Lung (tissue), 12 donors: ENCODE data around the gene NFYC. TPM values are rescaled to one million over a fixed set of nuclear protein-coding genes. Genes with fewer than 3 reads are reported as not detected.

Source experiments
- ATAC-seq: fragments of 200-7000 bp; cut with Tn5 transposase; one replicate; pipeline ENCODE4 v1.9.1; 2020; ENCODE audit warnings: moderate number of reproducible peaks; ENCODE audit not compliant: insufficient read depth, low FRiP score
- DNase-seq, 3 donors: peaks; one replicate each; pipeline ENCODE4 v3.0.0-alpha.2; 2013 to 2017
- H3K27ac ChIP-seq, 2 donors: one replicate each; pipeline ENCODE4 v1.5.1; 2013; ENCODE audit warnings: mild to moderate bottlenecking in 2 of 2, moderate library complexity in 2 of 2, control low read depth in 1 of 2, inconsistent platforms in 1 of 2, low read depth in 1 of 2, low read length in 1 of 2
- H3K27me3 ChIP-seq, 3 donors: one replicate each; pipeline ENCODE4 v1.5.1; 2013; ENCODE audit warnings: low read length in 2 of 3; ENCODE audit not compliant: control insufficient read depth in 3 of 3, insufficient read depth in 3 of 3
- H3K36me3 ChIP-seq, 4 donors: one replicate each; pipeline ENCODE4 v1.5.1; 2013; ENCODE audit warnings: low read length in 4 of 4, mild to moderate bottlenecking in 1 of 4, moderate library complexity in 1 of 4; ENCODE audit not compliant: control insufficient read depth in 4 of 4, insufficient read depth in 4 of 4
- H3K4me1 ChIP-seq, 5 donors: one replicate each; pipeline ENCODE4 v1.5.1; 2013; ENCODE audit warnings: low read length in 5 of 5, mild to moderate bottlenecking in 2 of 5, moderate library complexity in 1 of 5; ENCODE audit not compliant: control insufficient read depth in 5 of 5, insufficient read depth in 5 of 5
- H3K4me3 ChIP-seq: one replicate; pipeline ENCODE4 v1.5.1; 2013; ENCODE audit warnings: mild to moderate bottlenecking, control low read depth, moderate library complexity
- H3K9ac ChIP-seq, 2 donors: one replicate each; pipeline ENCODE4 v1.5.1; 2013; ENCODE audit warnings: low read length in 2 of 2, control low read depth in 1 of 2; ENCODE audit not compliant: insufficient read depth in 1 of 2
- H3K9me3 ChIP-seq, 4 donors: one replicate each; pipeline ENCODE4 v1.5.1; 2013; ENCODE audit warnings: low read length in 3 of 4, mild to moderate bottlenecking in 1 of 4, moderate library complexity in 1 of 4; ENCODE audit not compliant: control insufficient read depth in 4 of 4, insufficient read depth in 3 of 4
- CTCF ChIP-seq: IDR thresholded peaks from 2 replicates; pipeline ENCODE4 v1.5.1; 2012; ENCODE audit warnings: mild to moderate bottlenecking; ENCODE audit errors: control extremely low read depth, extremely low read depth
- WGBS, 2 donors: extraction: QIAGEN DNeasy Blood & Tissue Kit; methylation state at CpG; one replicate each; pipeline ENCODE4 v1.1.7; 2013; 5-methylcytosine and 5-hydroxymethylcytosine counted together
- polyA plus RNA-seq, 2 donors: library from polyadenylated mRNA; stranded (reverse); fragments of 200-250 nt; gene quantifications; one replicate each; pipeline ENCODE4 v1.2.1, GENCODE V29; 2013
- total RNA-seq, 2 donors: library from RNA; depleted of rRNA in 1 of 2; stranded (reverse); fragments of >200 nt in 1 of 2; gene quantifications; one replicate each; pipeline ENCODE4 v1.2.1, GENCODE V29; 2014 to 2021
- donor health status: control.
- donor health status: control.
- donor health status: Bipolar disorder and iron deficiency.
- donor health status: healthy.
- donor health status: DM: yes; HTN: yes; CAD: no.

Gene NFYC
- total and polyA plus RNA-seq, 4 donors: 28.6 to 69.5 (median 50.3) TPM

GRCh38 chr1:40777224-40777970, 85.9 kb downstream of the NFYC start:
- H3K27ac ChIP-seq: no peak overlapping the region
- H3K4me1 ChIP-seq: peaks cover 0 to 5% (median 2%) of the 10 kb centered on the region in 5 donors
- 94 to 99% methylated on average over 2 of the region's 2 CpGs for WGBS, 2 donors
- DNase-seq: no peak
- no peak for ATAC-seq
- H3K9me3 ChIP-seq: peaks cover 0 to 3% (median 0%) of the 10 kb centered on the region in 4 donors
- TF ChIP-seq CTCF: no peak
- peaks cover 0 to 3% (median 0%) of the 10 kb centered on the region in 3 donors for H3K27me3 ChIP-seq
- no peak overlapping the region for H3K4me3 ChIP-seq
- H3K9ac ChIP-seq: no peak overlapping the region
- H3K36me3 ChIP-seq: peaks cover 0 to 12% (median 2%) of the 10 kb centered on the region in 4 donors

DNA sequence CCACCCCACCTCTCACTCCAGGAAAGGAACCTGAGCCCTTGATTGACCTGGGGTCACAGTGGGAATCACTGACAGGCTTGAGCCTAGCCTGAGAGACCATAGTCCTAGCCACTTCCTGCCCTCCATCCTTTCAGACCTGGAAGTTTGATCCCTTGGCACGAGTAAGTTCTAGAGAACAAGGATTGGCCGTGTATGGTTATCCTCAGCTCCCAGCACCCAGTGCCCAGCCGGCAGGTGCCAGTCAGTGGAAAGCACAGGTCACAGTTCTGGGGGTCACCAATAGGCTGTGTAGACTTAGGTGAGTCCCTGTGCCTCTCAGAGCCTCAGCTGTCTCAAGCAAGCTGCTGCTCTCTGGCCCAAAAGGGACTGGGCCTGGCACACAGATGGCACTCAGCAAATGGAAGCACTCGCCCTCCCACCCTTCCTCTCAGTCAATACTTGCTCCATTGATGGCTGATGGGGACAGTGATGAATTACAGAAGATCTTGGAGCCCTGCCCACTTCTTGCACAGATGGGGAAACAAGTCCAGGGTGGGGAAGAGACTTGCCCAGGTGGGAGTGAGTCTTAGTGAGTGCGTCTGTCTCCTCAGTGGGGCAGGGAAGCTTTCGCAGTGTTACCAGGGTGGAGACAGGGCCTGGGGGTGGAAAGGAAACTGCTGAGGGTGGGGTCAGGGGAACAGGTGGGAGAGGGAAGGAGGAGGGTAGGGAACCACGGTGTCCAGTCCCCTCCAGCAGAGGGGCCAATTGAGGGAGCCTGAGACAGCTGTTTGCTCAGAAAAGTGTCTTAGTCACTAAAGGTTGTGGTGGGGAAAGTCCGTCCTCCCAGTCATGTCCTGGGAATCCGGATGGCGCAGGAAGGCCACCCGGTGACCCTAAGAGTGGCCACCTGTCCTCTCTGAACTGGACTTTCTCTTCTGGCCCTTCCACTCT, 89.4 kb downstream of the NFYC start:
- no peak for ATAC-seq
- no peak overlapping the region for H3K9ac ChIP-seq
- H3K27me3 ChIP-seq: peaks cover 0 to 7% (median 0%) of the 10 kb centered on the region in 3 donors
- H3K27ac ChIP-seq: no peak overlapping the region
- TF ChIP-seq CTCF: no peak
- no peak overlapping the region for H3K4me3 ChIP-seq
- 77 to 83% methylated on average over 11 of the region's 11 CpGs for WGBS, 2 donors
- peaks cover 0 to 3% (median 0%) of the 10 kb centered on the region in 4 donors for H3K9me3 ChIP-seq
- peaks cover 0 to 22% (median 10%) of the 10 kb centered on the region in 5 donors for H3K4me1 ChIP-seq
- peaks cover 0 to 6% (median 0%) of the 10 kb centered on the region in 4 donors for H3K36me3 ChIP-seq
- DNase-seq: no peak

DNA sequence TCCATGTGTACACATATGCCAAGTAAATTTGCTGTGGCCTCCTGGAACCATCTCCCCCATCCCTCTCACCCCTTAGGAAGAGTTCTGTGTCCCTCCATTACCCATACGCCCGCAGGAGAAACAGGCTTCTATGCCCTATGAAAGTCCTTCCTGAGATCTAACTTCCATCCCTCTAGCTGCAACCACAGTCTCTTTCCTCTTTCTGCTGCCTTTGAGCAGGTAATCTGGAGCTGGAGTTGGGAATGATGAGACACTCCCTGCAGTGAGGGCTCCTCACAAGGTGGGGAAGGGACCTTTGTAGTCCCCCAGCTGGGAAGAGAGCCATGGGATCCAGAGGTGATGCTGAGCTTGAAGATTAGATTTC, 90.1 kb downstream of the NFYC start:
- DNase-seq: no peak
- no peak for ATAC-seq
- Histone ChIP-seq H3K9ac (no peak overlapping the region), H3K4me1 (peaks cover 0 to 27% (median 10%) of the 10 kb centered on the region in 5 donors), H3K27ac (no peak overlapping the region), H3K4me3 (no peak overlapping the region), H3K27me3 (peaks cover 0 to 7% (median 0%) of the 10 kb centered on the region in 3 donors), H3K36me3 (no peaks in the 10 kb centered on the region), H3K9me3 (no peaks in the 10 kb centered on the region)
- WGBS, 2 donors: 90 to 92% methylated on average over 2 of the region's 2 CpGs
- TF ChIP-seq CTCF: no peak
